SK-N-MC (cell line): ENCODE measurements around the gene LOXL1.

Experiments
- DNase-seq: peaks from one replicate; pipeline ENCODE4 v3.0.0-alpha.2; 2011; ENCODE audit warnings: low read depth, low spot score
- H3K27ac ChIP-seq: fragments of 200-600 bp; sonication (generic); 2 replicates; pipeline ENCODE4 v1.5.1; 2016; ENCODE audit warnings: mixed run types
- H3K36me3 ChIP-seq: fragments of 200-600 bp; sonication (generic); 2 replicates; pipeline ENCODE4 v1.6.1; 2017; ENCODE audit warnings: antibody characterized with exemption, low read length, mixed read lengths; ENCODE audit not compliant: insufficient read depth
- H3K4me3 ChIP-seq: fragments of 200-600 bp; sonication (generic); 2 replicates; pipeline ENCODE4 v1.5.1; 2016
- H3K9ac ChIP-seq: fragments of 200-600 bp; sonication (generic); 2 replicates; pipeline ENCODE4 v1.8.0; 2017; ENCODE audit warnings: mixed run types, mixed read lengths; ENCODE audit not compliant: insufficient read length
- H3K9me3 ChIP-seq: fragments of 200-600 bp; sonication (generic); 2 replicates; pipeline ENCODE4 v1.6.1; 2017; ENCODE audit warnings: low read depth, mild to moderate bottlenecking, antibody characterized with exemption, low read length, moderate library complexity, mixed read lengths
- EZH2 ChIP-seq: fragments of 200-600 bp; sonication (generic); IDR thresholded peaks from one replicate; pipeline ENCODE4 v1.6.1; 2017; ENCODE audit warnings: antibody characterized with exemption
- FOXP2 ChIP-seq: optimal IDR thresholded peaks from 2 replicates; pipeline ENCODE3; 2011; ENCODE audit warnings: mild to moderate bottlenecking, moderate library complexity; ENCODE audit not compliant: insufficient read depth; ENCODE audit errors: extremely low read length, control extremely low read depth
- POLR2AphosphoS5 ChIP-seq: IDR thresholded peaks from 2 replicates; pipeline ENCODE4 v1.6.1; 2012; ENCODE audit warnings: mild to moderate bottlenecking, low read depth, low read length, borderline replicate concordance

Gene LOXL1

DNA sequence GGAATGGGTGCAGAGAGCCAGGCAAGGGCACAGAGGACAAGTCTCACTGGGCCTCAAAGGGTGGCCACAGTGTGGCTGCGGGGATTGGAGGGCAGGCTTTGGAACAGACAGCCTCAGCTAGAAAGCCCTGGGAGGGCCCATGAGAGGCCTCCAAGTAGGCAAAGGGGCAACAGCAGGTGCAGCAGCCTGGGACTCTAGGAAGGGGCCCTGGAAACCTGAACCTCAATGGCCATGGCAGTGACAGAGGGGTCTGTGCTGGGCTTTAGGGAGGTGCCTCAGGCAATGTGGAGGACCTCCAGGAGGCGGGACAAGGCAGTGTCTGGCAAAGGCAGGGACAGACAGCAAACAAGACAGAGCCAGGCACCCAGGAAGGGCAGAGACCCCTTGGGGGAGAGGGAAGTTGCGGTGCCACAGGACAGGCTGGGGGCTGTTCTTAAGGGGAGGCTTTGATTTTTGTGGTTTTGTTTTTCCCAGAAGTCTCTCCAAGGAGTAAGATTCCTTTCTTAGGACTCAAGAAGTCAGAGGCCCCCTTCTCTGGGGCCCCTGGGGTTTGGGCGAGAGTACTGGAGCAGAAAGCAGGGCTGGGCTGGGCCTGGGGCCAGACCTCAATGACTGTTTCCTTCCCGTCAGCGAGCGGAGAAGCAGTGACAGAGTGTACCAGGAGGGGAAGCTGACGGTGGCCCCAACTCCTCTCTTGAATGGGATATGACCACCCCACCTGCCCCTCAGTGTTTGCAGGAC lies 56.1 kb downstream of the LOXL1 start:
- TF ChIP-seq POLR2AphosphoS5 (0 out of 2 replicates have a peak, but pooled peaks have one; percentile 23), FOXP2 (no peak), EZH2 (no peak)
- Histone ChIP-seq H3K4me3 (peak overlapping the region; percentile 64), H3K9me3 (no peaks in the 10 kb centered on the region), H3K36me3 (no peaks in the 10 kb centered on the region), H3K27ac (peak overlapping the region; percentile 89), H3K9ac (peak overlapping the region; percentile 58)
- no peak for DNase-seq

GRCh38 chr15:73983211-73983727 lies 57.0 kb downstream of the LOXL1 start:
- Histone ChIP-seq H3K9ac (no peak overlapping the region), H3K27ac (no peak overlapping the region; the same call in 1 of the 2 replicates), H3K36me3 (no peaks in the 10 kb centered on the region), H3K4me3 (no peak overlapping the region), H3K9me3 (no peaks in the 10 kb centered on the region)
- no peak for DNase-seq
- no peak for TF ChIP-seq POLR2AphosphoS5
- no peak for TF ChIP-seq FOXP2
- no peak for TF ChIP-seq EZH2

DNA sequence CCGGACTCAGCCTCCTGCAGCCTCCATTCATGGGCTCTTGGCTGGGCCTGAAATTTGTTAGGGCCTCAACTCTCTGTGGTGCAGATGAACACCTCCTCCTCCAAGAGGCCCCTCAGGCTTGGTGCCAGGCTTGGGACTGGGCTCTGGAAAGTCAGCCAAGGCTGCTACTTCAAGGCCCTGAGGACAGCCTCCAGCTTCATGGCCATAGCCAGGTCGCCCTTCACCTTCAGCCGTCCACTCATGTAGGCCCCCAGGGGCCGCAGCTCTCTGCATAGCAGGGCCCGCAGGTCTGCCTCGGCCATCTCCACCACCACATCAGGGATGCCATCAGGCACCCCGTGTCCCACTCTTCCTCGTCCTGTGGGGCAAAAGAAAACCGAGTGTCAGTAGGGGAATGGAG lies 57.5 kb downstream of the LOXL1 start:
- no peak for DNase-seq
- Histone ChIP-seq H3K27ac (no peak overlapping the region), H3K4me3 (no peak overlapping the region), H3K9ac (no peak overlapping the region), H3K36me3 (no peaks in the 10 kb centered on the region), H3K9me3 (no peaks in the 10 kb centered on the region)
- TF ChIP-seq POLR2AphosphoS5, result no peak
- no peak for TF ChIP-seq EZH2
- TF ChIP-seq FOXP2, result no peak

- Histone ChIP-seq H3K36me3 (no peaks in the 10 kb centered on the region), H3K9me3 (no peaks in the 10 kb centered on the region), H3K4me3 (no peak overlapping the region), H3K27ac (no peak overlapping the region), H3K9ac (no peak overlapping the region)
- TF ChIP-seq POLR2AphosphoS5 (no peak), EZH2 (no peak), FOXP2 (no peak)
- no peak for DNase-seq
Observed at GRCh38 chr15:73984208-73984979, 58.1 kb downstream of the LOXL1 start.

DNA sequence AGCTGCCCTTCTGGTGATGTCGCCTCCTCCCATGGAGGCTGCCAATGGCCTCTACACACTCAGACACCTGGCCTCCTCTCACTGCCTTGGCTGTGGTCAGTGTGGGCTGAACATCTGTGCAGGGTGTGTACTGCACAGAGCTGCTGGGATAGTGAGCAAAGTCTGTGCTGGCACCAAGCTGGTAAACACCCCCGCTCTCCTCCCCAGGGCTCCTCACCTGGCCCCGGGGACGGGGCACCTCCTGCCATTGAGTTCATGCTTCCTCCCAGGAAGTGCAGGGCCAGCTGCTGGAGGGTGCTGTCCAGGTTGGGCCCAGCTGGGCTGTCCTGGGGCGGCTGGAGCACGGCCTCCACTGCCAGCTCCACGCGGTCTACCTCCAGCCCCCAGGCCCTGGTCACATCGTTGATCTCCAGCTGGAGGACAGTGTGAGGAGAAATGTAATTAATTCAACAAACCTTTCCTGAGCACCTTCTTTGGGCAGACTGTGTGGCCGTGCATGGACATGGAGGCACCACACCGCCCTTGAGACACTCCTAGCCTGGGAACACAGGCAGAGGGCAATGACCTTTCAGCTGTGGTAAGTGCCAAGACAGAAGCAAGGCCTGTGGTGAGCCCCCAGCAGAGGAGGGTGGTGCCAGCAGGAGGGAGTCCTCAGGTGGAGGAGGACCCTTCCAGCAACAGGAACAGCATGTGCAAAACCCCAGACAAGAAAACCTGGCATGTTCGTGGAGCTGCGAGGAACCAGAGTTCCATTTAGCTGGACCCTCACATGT lies 59.0 kb downstream of the LOXL1 start:
- no peaks in the 10 kb centered on the region for H3K36me3 ChIP-seq
- DNase-seq, result no peak
- no peak overlapping the region for H3K27ac ChIP-seq
- H3K9ac ChIP-seq, result no peak overlapping the region
- TF ChIP-seq POLR2AphosphoS5 (no peak), FOXP2 (no peak), EZH2 (no peak)
- H3K4me3 ChIP-seq, result no peak overlapping the region
- no peaks in the 10 kb centered on the region for H3K9me3 ChIP-seq

- TF ChIP-seq POLR2AphosphoS5 (no peak), EZH2 (no peak), FOXP2 (no peak)
- no peak overlapping the region for H3K9ac ChIP-seq
- no peaks in the 10 kb centered on the region for H3K36me3 ChIP-seq
- H3K4me3 ChIP-seq, result no peak overlapping the region
- DNase-seq, result no peak
- H3K27ac ChIP-seq, result no peak overlapping the region
- no peaks in the 10 kb centered on the region for H3K9me3 ChIP-seq
Observed at GRCh38 chr15:73986055-73986775, 60.0 kb downstream of the LOXL1 start.

- H3K9ac ChIP-seq, result no peak overlapping the region
- no peaks in the 10 kb centered on the region for H3K36me3 ChIP-seq
- no peak for DNase-seq
- TF ChIP-seq FOXP2 (no peak), EZH2 (no peak), POLR2AphosphoS5 (no peak)
- no peak overlapping the region for H3K4me3 ChIP-seq
- no peak overlapping the region for H3K27ac ChIP-seq
- no peaks in the 10 kb centered on the region for H3K9me3 ChIP-seq
Observed at GRCh38 chr15:73986776-73987056, 60.5 kb downstream of the LOXL1 start.
